ENCODE data around the gene PLPP2. TPM values are rescaled to one million over a fixed set of nuclear protein-coding genes. Genes with fewer than 3 reads are reported as not detected.

The PLPP2 gene
- total RNA-seq, 1 experiment from 2014 or later: not detected

GRCh38 chr19:294946-295686, 3.9 kb upstream of the PLPP2 start:
- no peak for DNase-seq

GRCh38 chr19:294341-294945, 3.2 kb upstream of the PLPP2 start:
- no peak overlapping the region for H2AFZ ChIP-seq (ENCODE audit: low read length)
- no peak overlapping the region for H3K4me3 ChIP-seq (ENCODE audit: low read length)
- no peak overlapping the region for H3K9ac ChIP-seq (ENCODE audit: low read length)
- H3K4me1 ChIP-seq (ENCODE audit: insufficient read depth, low read length): no peaks in the 10 kb centered on the region
- DNase-seq (no peak), ATAC-seq (no peak)
- H3K36me3 ChIP-seq (ENCODE audit: low read depth, low read length): no peaks in the 10 kb centered on the region
- POLR2A ChIA-PET (ENCODE audit: unreplicated experiment): no interaction called here
- no peaks in the 10 kb centered on the region for H3K9me2 ChIP-seq (replicated peaks; ENCODE audit: low read length)
- no peaks in the 10 kb centered on the region for H3K27me3 ChIP-seq (ENCODE audit: low read length)
- CTCF ChIA-PET: no interaction called here
- H3K27ac ChIP-seq (ENCODE audit: low read length): no peak overlapping the region
- intact Hi-C loops (cut with micrococcal nuclease): no loop called here
- no peaks in the 10 kb centered on the region for H3K79me2 ChIP-seq (ENCODE audit: low read length)
- TF ChIP-seq EZH2 (IDR thresholded peaks at IDR 0.05; ENCODE audit: low read length, unreplicated experiment): no peak
- no peak for TF ChIP-seq EZH2phosphoT487 (IDR thresholded peaks at IDR 0.05; ENCODE audit: borderline replicate concordance, low read length)
- TF ChIP-seq CTCF (conservative IDR thresholded peaks at IDR 0.05; ENCODE audit: low read depth, low read length): no peak
- H3K9me3 ChIP-seq (ENCODE audit: low read length): no peaks in the 10 kb centered on the region
- no peaks in the 10 kb centered on the region for H3F3A ChIP-seq (ENCODE audit: low read length, unreplicated experiment)
- H4K20me1 ChIP-seq (ENCODE audit: low read length): no peaks in the 10 kb centered on the region
- no peak overlapping the region for H3K4me2 ChIP-seq (ENCODE audit: low read length)
- no TSS peak for BruUV-seq (replicated peaks)

More at GRCh38 chr19:294946-295686, 3.9 kb upstream of the PLPP2 start:
- BruUV-seq (replicated peaks): no TSS peak
- ChIA-PET POLR2A (ENCODE audit: unreplicated experiment) (no interaction called here), CTCF (no interaction called here)
- intact Hi-C loops (cut with micrococcal nuclease): no loop called here
- TF ChIP-seq EZH2phosphoT487 (IDR thresholded peaks at IDR 0.05; ENCODE audit: borderline replicate concordance, low read length) (no peak), EZH2 (IDR thresholded peaks at IDR 0.05; ENCODE audit: low read length, unreplicated experiment) (no peak), CTCF (conservative IDR thresholded peaks at IDR 0.05; ENCODE audit: low read depth, low read length) (no peak)
- no peaks in the 10 kb centered on the region for H3K36me3 ChIP-seq (ENCODE audit: low read depth, low read length)
- no peaks in the 10 kb centered on the region for H3F3A ChIP-seq (ENCODE audit: low read length, unreplicated experiment)
- no peaks in the 10 kb centered on the region for H3K79me2 ChIP-seq (ENCODE audit: low read length)
- H3K4me2 ChIP-seq (ENCODE audit: low read length): no peak overlapping the region
- no peaks in the 10 kb centered on the region for H4K20me1 ChIP-seq (ENCODE audit: low read length)
- no peaks in the 10 kb centered on the region for H3K9me2 ChIP-seq (replicated peaks; ENCODE audit: low read length)
- no peak overlapping the region for H3K9ac ChIP-seq (ENCODE audit: low read length)
- no peak overlapping the region for H3K4me3 ChIP-seq (ENCODE audit: low read length)
- H3K4me1 ChIP-seq (ENCODE audit: insufficient read depth, low read length): no peaks in the 10 kb centered on the region
- no peak overlapping the region for H3K27ac ChIP-seq (ENCODE audit: low read length)
- no peaks in the 10 kb centered on the region for H3K27me3 ChIP-seq (ENCODE audit: low read length)
- no peak overlapping the region for H2AFZ ChIP-seq (ENCODE audit: low read length)
- ATAC-seq: no peak
- H3K9me3 ChIP-seq (ENCODE audit: low read length): no peaks in the 10 kb centered on the region

Data from PC-3 (cell line).